Cardiac fibroblast (primary cell): ENCODE results near the gene PDE8A.
"Not testable (repeated sequence)": the region's sequence is repeated elsewhere in the genome, so short reads cannot be mapped to it uniquely, and the experiment has no call there.

Experiments
- DNase-seq, 2 donors: peaks; one replicate each; pipeline versions ENCODE4 v3.0.0 to v3.0.0-alpha.2; 2010; ENCODE audit warnings: low read depth in 2 of 2
- H3K4me3 ChIP-seq, 2 donors: replicated peaks in 1 of 2; 1 replicate in 1 of 2; 2 replicates in 1 of 2; pipeline ENCODE4 v1.5.1; 2011; ENCODE audit warnings: low read depth in 2 of 2, low read length in 2 of 2, mild to moderate bottlenecking in 2 of 2, moderate library complexity in 1 of 2
- TF ChIP-seq, protein P1 (sequence below): IDR thresholded peaks from one replicate; pipeline ENCODE4 v1.5.1; 2011; ENCODE audit warnings: low read depth, mild to moderate bottlenecking, low read length, inconsistent platforms

PDE8A gene

DNA sequence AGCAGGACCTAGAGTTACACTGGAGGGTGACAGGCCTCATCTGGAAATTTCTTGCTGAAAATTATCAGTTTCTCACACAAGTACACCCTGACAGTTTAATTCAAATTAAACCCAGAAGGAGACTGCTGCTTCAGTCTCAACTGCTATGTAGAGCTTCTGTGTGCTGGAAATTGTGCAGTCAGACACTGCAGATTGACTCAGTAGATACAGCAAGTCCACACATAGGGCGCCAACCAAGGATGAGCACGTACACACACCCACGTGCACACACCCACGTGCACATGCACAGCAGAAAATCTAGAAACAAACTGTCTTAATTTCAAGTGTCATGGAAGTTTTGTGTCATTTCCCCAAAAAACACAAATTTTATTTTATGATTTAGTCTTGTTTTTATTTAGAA, 192.9 kb downstream of the PDE8A start:
- H3K4me3 ChIP-seq: no peak overlapping the region
- TF ChIP-seq, protein P1, sequence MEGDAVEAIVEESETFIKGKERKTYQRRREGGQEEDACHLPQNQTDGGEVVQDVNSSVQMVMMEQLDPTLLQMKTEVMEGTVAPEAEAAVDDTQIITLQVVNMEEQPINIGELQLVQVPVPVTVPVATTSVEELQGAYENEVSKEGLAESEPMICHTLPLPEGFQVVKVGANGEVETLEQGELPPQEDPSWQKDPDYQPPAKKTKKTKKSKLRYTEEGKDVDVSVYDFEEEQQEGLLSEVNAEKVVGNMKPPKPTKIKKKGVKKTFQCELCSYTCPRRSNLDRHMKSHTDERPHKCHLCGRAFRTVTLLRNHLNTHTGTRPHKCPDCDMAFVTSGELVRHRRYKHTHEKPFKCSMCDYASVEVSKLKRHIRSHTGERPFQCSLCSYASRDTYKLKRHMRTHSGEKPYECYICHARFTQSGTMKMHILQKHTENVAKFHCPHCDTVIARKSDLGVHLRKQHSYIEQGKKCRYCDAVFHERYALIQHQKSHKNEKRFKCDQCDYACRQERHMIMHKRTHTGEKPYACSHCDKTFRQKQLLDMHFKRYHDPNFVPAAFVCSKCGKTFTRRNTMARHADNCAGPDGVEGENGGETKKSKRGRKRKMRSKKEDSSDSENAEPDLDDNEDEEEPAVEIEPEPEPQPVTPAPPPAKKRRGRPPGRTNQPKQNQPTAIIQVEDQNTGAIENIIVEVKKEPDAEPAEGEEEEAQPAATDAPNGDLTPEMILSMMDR: no peak
- DNase-seq: no peak

DNA sequence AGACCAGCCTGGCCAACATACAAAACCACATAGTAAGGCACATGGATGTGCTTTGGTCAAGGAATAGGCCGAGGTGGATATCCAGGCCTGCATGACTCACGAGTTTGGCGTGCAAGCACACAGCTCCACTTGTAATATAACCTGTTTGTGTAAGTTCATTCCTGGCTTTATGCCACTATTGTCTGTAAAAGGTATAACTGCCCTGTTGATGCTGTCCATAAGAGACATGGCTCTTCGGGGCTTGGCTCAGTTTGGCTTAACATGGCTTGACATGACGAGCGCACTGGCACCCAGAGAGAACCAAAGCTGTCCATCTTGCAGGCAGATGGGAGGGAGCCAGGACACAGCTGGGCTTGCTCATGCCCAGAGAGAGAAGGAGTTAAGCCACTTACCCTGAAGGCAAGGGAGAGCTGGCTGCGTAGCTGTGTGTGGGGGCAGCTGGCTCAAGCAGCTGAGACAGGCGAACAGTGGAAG, 195.4 kb downstream of the PDE8A start:
- not testable (repeated sequence) for H3K4me3 ChIP-seq
- peak; percentile 72 to 77 for DNase-seq

DNA sequence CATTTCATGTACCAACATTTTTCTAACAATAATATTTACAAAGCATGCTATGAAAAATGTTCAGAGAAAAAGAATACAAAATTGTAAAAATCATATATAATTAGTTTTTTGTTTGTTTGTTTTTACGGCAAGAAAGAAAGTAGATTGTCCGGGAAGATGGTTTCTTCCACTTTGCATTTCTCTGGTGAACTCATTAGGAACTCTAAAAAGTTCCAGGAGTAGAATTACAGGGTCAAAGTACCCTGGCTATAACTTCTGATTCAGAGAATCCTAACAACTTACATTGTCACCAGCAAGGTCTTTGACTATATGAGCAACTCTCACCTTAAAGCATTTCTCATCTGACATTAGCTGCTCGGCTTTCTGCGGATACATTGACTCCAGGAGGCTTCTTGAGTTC, 196.7 kb downstream of the PDE8A start:
- DNase-seq: no peak
- TF ChIP-seq, protein P1: no peak
- no peak overlapping the region for H3K4me3 ChIP-seq

DNA sequence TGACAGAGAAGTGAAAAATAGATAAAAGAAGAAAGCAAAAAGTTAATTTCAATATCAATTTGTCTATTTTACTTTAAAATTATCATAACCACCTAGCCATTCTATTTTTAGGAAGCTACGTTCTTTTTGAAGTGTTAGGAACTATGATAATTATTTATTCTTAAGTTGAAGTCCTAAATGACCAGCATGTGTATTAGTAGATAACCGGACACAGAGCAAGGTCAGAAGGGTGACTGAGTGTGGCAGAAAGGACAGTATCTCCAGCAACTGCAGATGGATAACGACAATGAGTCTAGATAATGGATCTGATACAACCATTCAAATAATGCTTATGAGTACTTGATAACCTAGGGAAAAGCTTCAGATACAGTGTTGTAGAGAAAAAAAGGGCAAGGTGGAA, 198.0 kb downstream of the PDE8A start:
- DNase-seq: no peak
- no peak overlapping the region for H3K4me3 ChIP-seq
- TF ChIP-seq, protein P1: no peak

DNA sequence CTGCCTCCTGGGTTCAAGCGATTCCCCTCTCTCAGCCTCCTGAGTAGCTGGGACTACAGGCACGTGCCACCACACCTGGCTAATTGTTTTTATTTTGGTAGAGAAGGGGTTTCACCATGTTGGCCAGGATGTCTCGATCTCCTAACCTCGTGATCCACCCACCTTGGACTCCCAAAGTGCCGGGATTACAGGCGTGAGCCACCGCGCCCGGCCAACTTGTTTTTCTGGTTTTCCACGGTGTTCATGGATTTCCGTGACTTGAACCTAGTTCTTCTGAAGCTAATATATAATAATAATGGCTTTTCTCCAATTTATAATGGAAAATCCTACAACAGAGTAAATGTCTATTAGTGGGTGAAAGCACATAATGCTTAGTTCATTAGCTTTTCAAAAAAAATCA, 203.7 kb downstream of the PDE8A start:
- not testable (repeated sequence) for DNase-seq, H3K4me3 ChIP-seq

DNA sequence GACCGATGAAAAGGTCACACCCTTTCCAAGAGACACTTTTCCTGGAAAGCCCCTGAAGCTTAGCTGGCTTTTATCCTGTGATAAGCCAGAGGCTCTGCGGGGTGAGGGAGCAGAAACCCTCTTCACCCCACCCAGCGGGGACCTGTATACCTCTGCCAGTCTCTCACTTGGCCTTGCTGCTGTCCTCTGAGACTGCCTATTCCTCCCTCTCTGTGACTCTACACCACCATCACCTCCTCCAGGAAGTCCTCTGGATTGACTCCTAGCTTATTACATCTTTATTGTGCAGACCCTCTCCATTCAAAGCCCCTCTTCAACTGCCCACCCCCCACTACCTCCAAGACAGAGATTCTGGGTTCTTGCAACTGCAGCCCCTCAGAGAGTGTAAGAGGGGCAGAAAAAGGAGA, 206.5 kb downstream of the PDE8A start:
- not testable (repeated sequence) for H3K4me3 ChIP-seq, DNase-seq
